HepG2 (cell line): ENCODE results near the gene RRP36. TPM values are rescaled to one million over a fixed set of nuclear protein-coding genes. Genes with fewer than 3 reads are reported as not detected.

Source experiments
- ARID2 ChIP-seq: sonication (generic); formaldehyde crosslinking; IDR thresholded peaks from 2 replicates; pipeline ENCODE4 v1.8.1; 2022; ENCODE audit warnings: mild to moderate bottlenecking, missing genetic modification reagents, borderline replicate concordance
- HOXA3 ChIP-seq: sonication (generic); formaldehyde crosslinking; IDR thresholded peaks from 2 replicates; pipeline ENCODE4 v1.5.0; 2020; ENCODE audit warnings: missing genetic modification reagents
- KAT2B ChIP-seq: fragments of 150-350 bp; IDR thresholded peaks from 2 replicates; pipeline ENCODE4 v1.6.1; 2014; ENCODE audit warnings: low read depth, low read length, borderline replicate concordance
- MATR3 ChIP-seq: sonication (generic); formaldehyde crosslinking; IDR thresholded peaks from 2 replicates; pipeline ENCODE4 v1.4.0; 2020; ENCODE audit warnings: missing genetic modification reagents
- MEIS2 ChIP-seq: sonication (generic); formaldehyde crosslinking; IDR thresholded peaks from 2 replicates; pipeline ENCODE4 v1.9.0; 2021; ENCODE audit warnings: mild to moderate bottlenecking, missing genetic modification reagents
- NCOR1 ChIP-seq: fragments of 200-600 bp; sonication (generic); IDR thresholded peaks from 2 replicates; pipeline ENCODE4 v1.7.0; 2017; ENCODE audit warnings: antibody characterized with exemption, low read length, borderline replicate concordance
- SP2 ChIP-seq: sonication (generic); formaldehyde crosslinking; IDR thresholded peaks from 2 replicates; pipeline ENCODE4 v1.5.1; 2020; ENCODE audit warnings: mild to moderate bottlenecking, missing genetic modification reagents
- ZNF17 ChIP-seq: sonication (generic); formaldehyde crosslinking; IDR thresholded peaks from 2 replicates; pipeline ENCODE4 v1.5.0; 2020; ENCODE audit warnings: mild to moderate bottlenecking, missing genetic modification reagents
- ZNF670 ChIP-seq: sonication (generic); formaldehyde crosslinking; IDR thresholded peaks from 2 replicates; pipeline ENCODE4 v1.8.0; 2022; ENCODE audit warnings: mild to moderate bottlenecking, missing genetic modification reagents, borderline replicate concordance
- polyA plus RNA-seq, 8 experiments: library from polyadenylated mRNA; depleted of rRNA in 3 of 8; stranded (reverse) in 7 of 8; unstranded in 1 of 8; fragments of >200 nt; fragmentation: Illumina TruSeq in 4 of 8; extraction: Trizol in 4 of 8; gene quantifications; 2 replicates each; pipeline versions ENCODE4 v1.2.1 to v1.2.3, GENCODE V29; 2011 to 2016; ENCODE audit warnings: low read depth in 4 of 8, missing spikeins in 1 of 8, mixed read lengths in 1 of 8; ENCODE audit not compliant: insufficient read depth in 1 of 8
- total RNA-seq, 5 experiments: library from RNA; depleted of rRNA; stranded (reverse); fragments of >200 nt; fragmentation: Illumina TruSeq; extraction: Trizol; gene quantifications; 2 replicates each; pipeline ENCODE4 v1.2.3, GENCODE V29; 2016; ENCODE audit warnings: low read depth in 1 of 5
- TF ChIP-seq, protein P1 (sequence below): sonication (generic); formaldehyde crosslinking; IDR thresholded peaks from 2 replicates; pipeline ENCODE4 v1.4.0; 2020; ENCODE audit warnings: missing genetic modification reagents
- TF ChIP-seq, protein P2 (sequence below): sonication (generic); formaldehyde crosslinking; IDR thresholded peaks from 2 replicates; pipeline ENCODE4 v1.4.0; 2020; ENCODE audit warnings: low read depth, mild to moderate bottlenecking, missing genetic modification reagents
- TF ChIP-seq, protein P3 (sequence below), 2 experiments: fragments of 450-650 bp in 1 of 2; sonication (generic) in 1 of 2; formaldehyde crosslinking; IDR thresholded peaks; 2 replicates each; pipeline versions ENCODE4 v1.5.0 to v1.8.0; 2020 to 2022; ENCODE audit warnings: mild to moderate bottlenecking in 1 of 2, missing genetic modification reagents in 1 of 2
- TF ChIP-seq, protein P4 (sequence below): sonication (generic); formaldehyde crosslinking; IDR thresholded peaks from 2 replicates; pipeline ENCODE4 v1.4.0; 2020; ENCODE audit warnings: missing genetic modification reagents
- TF ChIP-seq, protein P5 (sequence below): sonication (generic); formaldehyde crosslinking; IDR thresholded peaks from 2 replicates; pipeline ENCODE4 v1.5.0; 2020; ENCODE audit warnings: mild to moderate bottlenecking, missing genetic modification reagents

RRP36 gene
- total and polyA plus RNA-seq, 2 of the 13 experiments (the other 11 are each of a cell fraction or from before 2014, with no cell fraction given): 29.5 to 144 TPM

DNA sequence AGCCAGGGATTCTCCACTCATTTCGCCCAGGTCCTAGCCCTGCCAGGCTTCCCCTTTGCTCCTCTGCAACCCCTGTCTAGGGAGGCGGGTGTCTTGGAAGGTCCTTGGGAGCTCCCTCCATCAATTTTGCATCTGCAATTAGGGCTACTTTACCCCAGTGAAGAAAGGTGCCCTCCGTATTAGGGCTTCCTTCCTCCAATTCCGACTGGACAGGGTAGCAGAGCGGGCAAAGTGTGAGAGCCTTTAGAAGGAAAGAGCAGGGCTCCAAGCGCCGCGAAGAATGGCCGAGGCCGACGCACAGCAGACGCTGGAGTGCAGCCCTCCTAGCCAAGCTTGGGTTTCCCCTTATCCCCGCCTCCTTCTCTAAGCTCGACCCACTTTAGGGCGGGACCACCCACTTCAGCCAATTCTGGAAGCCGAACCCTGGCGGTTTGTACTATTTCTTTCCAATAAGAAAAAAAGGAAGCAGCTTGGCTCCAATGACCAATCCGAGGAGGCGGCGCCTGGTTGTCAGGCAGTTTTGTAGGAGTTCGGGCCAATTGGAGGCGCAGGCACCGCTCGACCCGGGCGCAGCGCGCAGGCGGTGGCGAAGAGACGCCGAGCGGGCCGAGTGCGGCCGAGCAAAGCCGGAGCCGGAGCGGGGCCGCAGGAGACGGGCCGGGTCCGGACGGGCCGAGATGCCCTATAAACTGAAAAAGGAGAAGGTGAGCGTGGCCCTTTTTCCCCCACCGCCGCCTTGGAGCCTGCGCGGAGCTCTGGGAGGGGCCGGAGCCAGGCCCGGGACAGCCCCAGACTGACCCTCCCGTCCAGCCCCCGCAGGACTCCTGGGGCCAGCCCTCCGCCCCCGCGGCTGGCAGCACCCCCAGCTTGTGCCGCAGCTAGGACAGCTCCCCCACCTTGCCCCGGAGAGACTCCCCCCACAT is 37.2 kb upstream of the RRP36 start, which contains the start of gene PPP2R5D (continued):
- TF ChIP-seq, protein P1, sequence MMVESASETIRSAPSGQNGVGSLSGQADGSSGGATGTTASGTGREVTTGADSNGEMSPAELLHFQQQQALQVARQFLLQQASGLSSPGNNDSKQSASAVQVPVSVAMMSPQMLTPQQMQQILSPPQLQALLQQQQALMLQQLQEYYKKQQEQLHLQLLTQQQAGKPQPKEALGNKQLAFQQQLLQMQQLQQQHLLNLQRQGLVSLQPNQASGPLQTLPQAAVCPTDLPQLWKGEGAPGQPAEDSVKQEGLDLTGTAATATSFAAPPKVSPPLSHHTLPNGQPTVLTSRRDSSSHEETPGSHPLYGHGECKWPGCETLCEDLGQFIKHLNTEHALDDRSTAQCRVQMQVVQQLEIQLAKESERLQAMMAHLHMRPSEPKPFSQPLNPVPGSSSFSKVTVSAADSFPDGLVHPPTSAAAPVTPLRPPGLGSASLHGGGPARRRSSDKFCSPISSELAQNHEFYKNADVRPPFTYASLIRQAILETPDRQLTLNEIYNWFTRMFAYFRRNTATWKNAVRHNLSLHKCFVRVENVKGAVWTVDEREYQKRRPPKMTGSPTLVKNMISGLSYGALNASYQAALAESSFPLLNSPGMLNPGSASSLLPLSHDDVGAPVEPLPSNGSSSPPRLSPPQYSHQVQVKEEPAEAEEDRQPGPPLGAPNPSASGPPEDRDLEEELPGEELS: no peak
- peak; percentile 76 for TF ChIP-seq SP2 (CRISPR knock-in tag)
- TF ChIP-seq KAT2B: no peak
- TF ChIP-seq HOXA3 (CRISPR knock-in tag): peak; percentile 43; the same call in 1 of the 2 replicates
- TF ChIP-seq ZNF670: no peak; the same call in 1 of the 2 replicates
- TF ChIP-seq MATR3: no peak
- TF ChIP-seq, protein P2, sequence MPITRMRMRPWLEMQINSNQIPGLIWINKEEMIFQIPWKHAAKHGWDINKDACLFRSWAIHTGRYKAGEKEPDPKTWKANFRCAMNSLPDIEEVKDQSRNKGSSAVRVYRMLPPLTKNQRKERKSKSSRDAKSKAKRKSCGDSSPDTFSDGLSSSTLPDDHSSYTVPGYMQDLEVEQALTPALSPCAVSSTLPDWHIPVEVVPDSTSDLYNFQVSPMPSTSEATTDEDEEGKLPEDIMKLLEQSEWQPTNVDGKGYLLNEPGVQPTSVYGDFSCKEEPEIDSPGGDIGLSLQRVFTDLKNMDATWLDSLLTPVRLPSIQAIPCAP: no peak
- peak; percentile 45; the same call in 1 of the 2 replicates for TF ChIP-seq MEIS2 (CRISPR knock-in tag)
- TF ChIP-seq, protein P3, sequence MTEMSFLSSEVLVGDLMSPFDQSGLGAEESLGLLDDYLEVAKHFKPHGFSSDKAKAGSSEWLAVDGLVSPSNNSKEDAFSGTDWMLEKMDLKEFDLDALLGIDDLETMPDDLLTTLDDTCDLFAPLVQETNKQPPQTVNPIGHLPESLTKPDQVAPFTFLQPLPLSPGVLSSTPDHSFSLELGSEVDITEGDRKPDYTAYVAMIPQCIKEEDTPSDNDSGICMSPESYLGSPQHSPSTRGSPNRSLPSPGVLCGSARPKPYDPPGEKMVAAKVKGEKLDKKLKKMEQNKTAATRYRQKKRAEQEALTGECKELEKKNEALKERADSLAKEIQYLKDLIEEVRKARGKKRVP (CRISPR knock-in tag; IDR thresholded peaks at IDR 0.05): no peak
- TF ChIP-seq, protein P4, sequence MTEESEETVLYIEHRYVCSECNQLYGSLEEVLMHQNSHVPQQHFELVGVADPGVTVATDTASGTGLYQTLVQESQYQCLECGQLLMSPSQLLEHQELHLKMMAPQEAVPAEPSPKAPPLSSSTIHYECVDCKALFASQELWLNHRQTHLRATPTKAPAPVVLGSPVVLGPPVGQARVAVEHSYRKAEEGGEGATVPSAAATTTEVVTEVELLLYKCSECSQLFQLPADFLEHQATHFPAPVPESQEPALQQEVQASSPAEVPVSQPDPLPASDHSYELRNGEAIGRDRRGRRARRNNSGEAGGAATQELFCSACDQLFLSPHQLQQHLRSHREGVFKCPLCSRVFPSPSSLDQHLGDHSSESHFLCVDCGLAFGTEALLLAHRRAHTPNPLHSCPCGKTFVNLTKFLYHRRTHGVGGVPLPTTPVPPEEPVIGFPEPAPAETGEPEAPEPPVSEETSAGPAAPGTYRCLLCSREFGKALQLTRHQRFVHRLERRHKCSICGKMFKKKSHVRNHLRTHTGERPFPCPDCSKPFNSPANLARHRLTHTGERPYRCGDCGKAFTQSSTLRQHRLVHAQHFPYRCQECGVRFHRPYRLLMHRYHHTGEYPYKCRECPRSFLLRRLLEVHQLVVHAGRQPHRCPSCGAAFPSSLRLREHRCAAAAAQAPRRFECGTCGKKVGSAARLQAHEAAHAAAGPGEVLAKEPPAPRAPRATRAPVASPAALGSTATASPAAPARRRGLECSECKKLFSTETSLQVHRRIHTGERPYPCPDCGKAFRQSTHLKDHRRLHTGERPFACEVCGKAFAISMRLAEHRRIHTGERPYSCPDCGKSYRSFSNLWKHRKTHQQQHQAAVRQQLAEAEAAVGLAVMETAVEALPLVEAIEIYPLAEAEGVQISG: peak; percentile 76; the same call in 1 of the 2 replicates
- TF ChIP-seq, protein P5, sequence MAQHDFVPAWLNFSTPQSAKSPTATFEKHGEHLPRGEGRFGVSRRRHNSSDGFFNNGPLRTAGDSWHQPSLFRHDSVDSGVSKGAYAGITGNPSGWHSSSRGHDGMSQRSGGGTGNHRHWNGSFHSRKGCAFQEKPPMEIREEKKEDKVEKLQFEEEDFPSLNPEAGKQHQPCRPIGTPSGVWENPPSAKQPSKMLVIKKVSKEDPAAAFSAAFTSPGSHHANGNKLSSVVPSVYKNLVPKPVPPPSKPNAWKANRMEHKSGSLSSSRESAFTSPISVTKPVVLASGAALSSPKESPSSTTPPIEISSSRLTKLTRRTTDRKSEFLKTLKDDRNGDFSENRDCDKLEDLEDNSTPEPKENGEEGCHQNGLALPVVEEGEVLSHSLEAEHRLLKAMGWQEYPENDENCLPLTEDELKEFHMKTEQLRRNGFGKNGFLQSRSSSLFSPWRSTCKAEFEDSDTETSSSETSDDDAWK (CRISPR knock-in tag): no peak
- peak; percentile 77; the same call in 1 of the 2 replicates for TF ChIP-seq ARID2 (CRISPR knock-in tag)
- TF ChIP-seq NCOR1: peak; percentile 24; the same call in 1 of the 2 replicates
- TF ChIP-seq ZNF17 (CRISPR knock-in tag): no peak
